HG02885 (cell line): ENCODE data around the gene SETDB1.
"Not testable (repeated sequence)": the region's sequence is repeated elsewhere in the genome, so short reads cannot be mapped to it uniquely, and the experiment has no call there.

ENCODE experiments used
- ATAC-seq: cut with Tn5 transposase; IDR thresholded peaks from one replicate; pipeline ENCODE4 v1.9.1; 2021; ENCODE audit warnings: mild to moderate bottlenecking; ENCODE audit not compliant: unreplicated experiment, poor library complexity

The SETDB1 gene

DNA sequence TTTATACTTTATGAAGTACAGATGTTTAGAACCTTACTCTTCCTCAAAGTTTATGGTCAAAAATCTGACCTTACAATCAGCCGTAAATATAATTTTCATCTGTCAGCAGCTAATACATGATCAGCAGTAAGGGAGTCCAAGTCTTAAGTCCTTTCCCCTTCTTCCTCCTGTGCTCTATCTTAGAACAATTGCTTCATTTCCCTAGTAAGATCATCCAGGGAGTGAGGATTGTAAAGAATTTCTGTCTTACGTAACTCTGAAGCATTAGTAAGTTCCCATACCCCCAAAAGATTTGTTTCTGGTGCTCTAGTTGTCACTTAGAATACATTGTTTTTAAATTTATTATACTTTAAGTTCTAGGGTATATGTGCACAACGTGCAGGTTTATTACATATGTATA lies 2.1 kb downstream of the SETDB1 start:
- ATAC-seq: no peak

DNA sequence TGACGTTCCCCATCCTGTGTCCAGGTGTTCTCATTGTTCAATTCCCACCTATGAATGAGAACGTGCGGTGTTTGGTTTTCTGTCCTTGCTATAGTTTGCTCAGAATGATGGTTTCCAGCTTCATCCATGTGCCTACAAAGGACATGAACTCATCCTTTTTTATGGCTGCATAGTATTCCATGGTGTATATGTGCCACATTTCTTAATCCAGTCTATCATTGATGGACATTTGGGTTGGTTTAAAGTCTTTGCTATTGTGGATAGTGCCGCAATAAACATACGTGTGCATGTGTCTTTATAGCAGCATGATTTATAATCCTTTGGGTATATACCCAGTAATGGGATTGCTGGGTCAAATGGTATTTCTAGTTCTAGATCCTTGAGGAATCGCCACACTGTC lies 2.6 kb downstream of the SETDB1 start:
- ATAC-seq: not testable (repeated sequence)

DNA sequence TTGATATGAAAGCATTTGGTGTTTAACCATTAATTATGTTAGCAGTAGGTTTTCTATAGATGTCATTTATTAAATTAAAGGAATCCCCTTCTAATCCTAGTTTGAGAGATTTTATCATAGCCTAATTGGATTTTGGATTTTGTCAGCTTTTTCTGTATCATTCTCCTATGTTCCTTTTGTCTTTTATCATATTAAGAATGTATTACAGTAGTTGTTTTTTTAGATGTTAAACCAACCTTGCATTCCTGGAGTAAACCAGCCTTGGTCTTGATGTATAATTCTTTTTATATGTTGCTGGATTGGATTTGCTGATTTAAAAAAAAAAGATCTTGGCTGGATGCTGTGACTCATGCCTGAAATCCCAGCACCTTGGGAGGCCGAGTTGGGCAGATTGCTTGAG lies 5.6 kb downstream of the SETDB1 start:
- no peak for ATAC-seq

DNA sequence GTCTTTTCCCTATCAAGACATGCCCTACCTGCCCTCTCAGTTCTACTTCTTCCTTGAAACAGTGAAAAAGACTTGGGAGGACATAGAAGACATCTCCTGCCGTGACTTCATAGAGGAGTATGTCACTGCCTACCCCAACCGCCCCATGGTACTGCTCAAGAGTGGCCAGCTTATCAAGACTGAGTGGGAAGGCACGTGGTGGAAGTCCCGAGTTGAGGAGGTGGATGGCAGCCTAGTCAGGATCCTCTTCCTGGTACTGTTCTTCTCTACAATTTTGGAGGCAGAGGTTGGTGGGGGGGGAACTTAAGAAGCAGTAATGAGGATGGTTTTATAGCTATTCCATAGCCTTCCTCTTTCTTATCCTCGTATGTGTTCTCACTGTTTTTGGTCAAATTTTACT lies 18.7 kb downstream of the SETDB1 start:
- ATAC-seq: no peak

DNA sequence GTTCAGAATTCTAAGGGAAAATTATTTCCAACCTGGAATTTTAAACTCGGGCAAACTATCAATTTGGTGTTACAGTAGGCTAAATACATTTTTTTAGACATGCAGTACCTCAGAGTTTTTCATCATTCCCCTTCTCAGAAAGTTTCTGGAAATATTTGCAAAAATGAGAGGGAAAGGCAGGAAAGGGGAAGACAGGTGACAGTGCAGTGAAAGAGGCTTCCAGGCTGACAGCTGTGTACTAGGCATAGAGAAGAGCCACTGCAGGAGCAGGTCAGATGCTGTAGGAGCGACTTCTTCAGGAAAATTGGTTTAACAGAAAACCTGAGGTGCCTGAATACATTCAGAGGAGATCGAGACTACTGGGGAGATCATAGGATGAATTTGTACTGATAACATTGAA lies 28.5 kb downstream of the SETDB1 start:
- ATAC-seq: no peak

DNA sequence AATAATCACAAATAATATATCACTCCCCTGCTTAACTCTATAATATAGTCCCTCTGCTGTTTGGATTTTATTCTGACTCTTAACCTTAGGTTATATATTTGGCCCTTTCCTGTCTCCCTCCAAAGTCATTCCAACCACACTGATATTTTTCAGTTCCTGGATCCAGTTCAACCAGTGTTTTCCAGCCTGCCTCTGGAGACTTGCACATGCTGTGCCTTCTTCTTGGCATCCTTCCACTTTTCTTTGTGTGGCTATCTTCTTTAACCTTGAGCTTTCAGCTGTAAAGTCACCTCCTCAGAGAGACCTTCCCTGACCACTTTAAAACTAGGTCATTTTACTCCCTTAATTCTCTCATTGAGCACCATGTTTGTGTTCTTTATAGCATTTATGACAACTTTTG lies 29.1 kb downstream of the SETDB1 start:
- ATAC-seq: no peak

DNA sequence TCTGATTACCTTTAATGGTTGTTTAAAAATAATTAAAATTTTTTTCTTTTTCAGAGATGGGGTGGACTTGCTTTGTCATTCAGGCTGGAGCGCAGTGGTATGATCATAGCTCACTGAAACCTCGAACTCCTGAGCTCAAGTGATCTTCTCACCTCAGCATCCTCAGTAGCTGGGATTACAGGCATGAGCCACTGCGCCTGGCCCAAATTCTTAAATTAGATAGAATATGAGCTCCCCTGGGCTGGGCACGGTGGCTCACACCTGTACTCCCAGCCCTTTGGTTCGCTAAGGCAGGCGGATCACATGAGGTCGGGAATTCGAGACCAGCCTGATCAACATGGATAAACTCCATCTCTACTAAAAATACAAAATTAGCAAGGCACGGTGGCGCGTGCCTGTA lies 31.5 kb downstream of the SETDB1 start:
- no peak for ATAC-seq

DNA sequence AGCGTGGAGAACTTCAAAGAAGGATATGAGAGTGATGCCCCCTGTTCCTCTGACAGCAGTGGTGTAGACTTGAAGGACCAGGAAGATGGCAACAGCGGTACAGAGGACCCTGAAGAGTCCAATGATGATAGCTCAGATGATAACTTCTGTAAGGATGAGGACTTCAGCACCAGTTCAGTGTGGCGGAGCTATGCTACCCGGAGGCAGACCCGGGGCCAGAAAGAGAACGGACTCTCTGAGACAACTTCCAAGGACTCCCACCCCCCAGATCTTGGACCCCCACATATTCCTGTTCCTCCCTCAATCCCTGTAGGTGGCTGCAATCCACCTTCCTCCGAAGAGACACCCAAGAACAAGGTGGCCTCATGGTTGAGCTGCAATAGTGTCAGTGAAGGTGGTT lies 34.5 kb downstream of the SETDB1 start:
- ATAC-seq: no peak

DNA sequence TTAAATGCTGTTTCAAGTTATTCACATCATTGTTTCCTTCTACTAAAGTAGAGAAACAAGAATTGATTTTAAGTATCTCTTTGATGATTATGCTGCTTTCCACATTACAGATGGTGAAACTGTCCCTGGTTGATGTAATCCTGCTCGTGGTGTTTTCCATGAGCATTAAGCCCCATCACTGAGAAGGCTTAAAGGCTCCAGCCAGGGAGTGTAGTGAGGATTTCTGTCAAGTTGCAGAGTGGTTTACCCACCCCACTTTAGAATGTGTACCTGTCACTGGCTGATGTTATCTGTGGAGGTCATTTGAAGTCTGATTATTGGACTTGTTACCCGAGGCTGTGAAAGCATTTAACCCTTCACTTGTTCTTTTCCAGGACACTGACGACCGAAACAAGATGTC lies 35.6 kb downstream of the SETDB1 start:
- ATAC-seq: no peak

DNA sequence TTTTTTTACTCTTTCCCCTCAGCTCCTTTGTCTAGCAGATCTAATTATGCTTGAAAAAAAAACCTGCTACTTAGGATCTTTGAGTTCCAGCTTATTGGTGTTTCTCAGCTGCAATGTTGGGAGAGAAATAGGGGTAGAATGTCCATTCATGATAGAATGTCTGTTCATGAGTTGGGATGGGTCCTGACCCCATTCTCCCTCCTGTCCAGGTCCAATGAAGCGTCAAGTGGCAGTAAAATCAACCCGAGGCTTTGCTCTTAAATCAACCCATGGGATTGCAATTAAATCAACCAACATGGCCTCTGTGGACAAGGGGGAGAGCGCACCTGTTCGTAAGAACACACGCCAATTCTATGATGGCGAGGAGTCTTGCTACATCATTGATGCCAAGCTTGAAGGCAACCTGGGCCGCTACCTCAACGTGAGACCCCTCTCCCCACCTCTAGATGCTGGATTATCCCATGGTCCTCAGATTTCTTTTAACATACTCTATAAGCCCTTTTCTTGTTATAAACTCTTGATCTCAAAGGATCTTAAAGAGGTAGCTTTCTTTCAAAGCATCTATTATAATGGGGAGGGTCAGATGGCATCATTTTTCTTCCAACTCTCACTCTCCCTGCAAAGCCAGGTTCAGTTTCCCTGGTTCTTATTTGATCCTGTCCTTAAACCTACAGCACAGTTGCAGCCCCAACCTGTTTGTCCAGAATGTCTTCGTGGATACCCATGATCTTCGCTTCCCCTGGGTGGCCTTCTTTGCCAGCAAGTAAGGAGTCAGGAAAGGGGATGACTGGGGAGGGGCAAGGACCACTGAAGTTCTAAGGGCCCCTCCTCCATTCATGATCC lies 37.4 kb downstream of the SETDB1 start:
- no peak for ATAC-seq

DNA sequence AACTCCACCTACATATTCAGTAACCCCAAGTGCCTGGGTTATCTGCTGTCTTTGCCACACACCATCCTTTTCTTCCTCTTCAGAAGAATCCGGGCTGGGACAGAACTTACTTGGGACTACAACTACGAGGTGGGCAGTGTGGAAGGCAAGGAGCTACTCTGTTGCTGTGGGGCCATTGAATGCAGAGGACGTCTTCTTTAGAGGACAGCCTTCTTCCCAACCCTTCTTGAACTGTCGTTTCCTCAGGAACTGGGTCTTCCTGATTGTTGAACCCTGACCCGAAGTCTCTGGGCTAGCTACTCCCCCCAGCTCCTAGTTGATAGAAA lies 38.0 kb downstream of the SETDB1 start:
- no peak for ATAC-seq

DNA sequence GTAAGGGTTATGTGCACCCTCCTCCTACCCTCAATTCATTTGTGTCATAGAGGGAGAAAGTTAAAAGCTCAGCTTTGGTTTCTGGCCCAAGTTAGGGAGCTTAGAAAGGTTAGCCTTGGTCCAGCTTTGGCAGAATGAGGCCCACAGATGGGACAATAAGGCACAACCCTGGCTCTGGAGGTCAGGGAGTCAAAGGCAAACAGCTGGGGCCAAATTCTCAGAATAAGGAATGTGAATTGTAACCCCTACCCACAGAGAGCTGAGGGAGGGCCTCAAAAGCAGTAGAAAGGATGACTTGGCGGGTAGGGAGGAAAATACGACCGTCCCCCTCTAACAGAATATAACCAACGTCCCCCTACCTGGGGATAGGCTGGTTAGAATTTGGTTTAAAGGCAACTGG lies 39.4 kb downstream of the SETDB1 start:
- ATAC-seq: no peak

DNA sequence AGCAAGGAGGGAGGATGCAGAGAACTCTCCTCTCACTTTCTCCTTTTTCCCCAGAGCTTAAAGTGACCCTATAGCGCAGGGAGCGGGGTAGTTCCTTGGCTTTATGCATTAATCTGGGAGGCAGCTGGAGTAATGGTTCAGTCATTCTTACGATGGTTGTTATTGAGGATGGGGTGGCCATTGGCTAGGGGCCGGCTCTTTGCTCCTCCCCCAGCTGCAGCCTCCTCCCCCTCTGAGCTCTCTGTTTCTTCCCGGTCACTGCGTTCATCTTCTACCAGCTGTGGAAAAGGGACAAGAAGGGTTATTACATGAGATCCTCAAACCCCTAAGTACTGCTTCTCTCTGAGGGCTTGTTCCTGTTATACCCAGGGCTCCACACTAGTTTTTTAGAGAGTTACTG lies 39.8 kb downstream of the SETDB1 start:
- ATAC-seq: no peak

DNA sequence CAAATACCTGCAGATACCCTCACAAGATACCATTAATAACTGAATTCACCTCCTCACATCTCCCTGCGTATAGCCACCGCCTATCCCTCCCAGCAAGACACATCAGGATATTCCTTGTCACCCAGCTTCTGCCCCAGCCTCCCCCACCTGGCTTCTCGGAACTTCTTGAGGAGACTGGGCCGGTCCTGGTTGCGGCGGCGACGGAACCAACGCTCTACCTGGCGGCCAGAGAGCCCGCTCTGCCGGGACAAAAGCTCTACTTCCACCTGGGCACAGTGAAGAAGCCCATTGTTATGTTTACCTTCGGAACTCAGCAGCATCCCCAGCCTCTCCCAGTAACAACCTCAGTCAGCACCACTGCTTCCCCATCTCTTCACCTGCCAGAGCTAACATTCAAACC lies 41.8 kb downstream of the SETDB1 start:
- no peak for ATAC-seq

DNA sequence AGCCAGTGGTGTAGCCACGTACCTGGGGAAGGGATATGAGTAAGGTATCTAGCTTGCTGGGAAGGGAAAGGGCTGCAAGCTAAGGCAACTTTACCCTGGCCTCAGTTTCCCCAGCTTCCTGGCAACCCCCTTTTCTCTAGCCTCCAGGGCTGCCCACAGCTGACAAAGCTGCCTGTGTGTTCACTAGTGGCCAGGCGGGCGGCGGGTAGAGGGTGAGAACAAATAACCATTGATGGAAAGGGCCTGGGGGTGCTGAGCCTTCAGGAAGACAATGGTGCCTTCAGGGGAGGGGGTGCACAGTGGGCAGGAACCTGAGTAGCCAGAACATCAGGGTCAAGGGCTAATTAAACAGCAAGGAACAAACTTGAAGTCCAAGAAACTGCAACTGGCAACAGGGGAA lies 42.3 kb downstream of the SETDB1 start:
- no peak for ATAC-seq

DNA sequence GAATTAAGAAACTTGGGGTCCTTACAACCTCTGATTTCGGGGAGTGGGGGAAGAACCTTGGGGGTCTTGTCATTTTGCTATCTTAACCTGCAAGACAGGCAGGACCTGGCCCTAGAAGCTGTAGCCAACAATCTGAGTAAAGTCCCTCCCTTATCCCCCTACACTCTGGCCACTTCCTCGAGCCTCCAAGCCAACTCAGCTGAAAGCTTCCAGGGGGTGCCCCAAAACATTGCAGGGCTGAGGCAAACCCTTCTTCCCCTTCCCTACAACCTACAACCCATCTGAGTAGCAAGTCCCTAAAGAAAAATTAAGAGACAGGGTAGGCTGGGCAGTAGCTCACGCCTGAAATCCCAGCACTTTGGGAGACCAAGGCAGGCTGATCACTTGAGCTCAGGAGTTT lies 43.5 kb downstream of the SETDB1 start:
- no peak for ATAC-seq

DNA sequence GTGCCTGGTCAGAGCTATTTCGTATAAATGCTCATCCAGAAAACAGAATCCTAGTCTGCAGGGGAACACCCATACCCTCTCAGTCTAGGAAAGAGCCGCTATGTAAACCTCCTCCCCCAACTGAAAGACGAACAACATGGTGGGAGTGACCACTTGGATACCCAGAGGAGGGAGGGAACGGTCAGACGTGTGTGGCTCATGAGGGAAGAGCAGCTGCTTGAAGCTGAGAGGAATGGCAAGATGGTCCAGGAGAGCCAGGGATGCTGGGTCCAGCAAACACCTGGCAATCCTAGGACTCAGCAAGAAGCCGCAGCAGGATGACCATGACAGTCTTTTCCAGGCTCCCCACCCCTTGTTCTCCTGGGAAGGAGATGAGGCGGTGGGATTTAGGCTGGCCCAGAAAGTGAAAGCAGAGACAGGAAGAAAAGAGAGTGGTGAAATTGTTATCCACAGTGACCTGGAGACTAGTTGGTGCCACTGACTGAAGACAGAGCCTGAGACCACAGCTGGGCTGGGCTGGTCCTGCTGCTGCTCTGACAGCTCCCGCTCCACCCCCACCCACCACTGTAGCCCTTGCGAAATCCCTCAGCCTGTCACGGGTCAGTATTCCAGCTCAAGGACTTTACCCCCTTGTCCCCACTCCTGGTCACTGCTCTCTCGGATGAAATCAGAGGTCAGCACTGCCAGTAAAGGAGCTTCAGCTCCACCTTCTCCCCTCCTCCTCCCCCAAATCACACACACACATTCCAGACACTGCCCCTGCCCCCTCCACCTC lies 44.8 kb downstream of the SETDB1 start:
- no peak for ATAC-seq

DNA sequence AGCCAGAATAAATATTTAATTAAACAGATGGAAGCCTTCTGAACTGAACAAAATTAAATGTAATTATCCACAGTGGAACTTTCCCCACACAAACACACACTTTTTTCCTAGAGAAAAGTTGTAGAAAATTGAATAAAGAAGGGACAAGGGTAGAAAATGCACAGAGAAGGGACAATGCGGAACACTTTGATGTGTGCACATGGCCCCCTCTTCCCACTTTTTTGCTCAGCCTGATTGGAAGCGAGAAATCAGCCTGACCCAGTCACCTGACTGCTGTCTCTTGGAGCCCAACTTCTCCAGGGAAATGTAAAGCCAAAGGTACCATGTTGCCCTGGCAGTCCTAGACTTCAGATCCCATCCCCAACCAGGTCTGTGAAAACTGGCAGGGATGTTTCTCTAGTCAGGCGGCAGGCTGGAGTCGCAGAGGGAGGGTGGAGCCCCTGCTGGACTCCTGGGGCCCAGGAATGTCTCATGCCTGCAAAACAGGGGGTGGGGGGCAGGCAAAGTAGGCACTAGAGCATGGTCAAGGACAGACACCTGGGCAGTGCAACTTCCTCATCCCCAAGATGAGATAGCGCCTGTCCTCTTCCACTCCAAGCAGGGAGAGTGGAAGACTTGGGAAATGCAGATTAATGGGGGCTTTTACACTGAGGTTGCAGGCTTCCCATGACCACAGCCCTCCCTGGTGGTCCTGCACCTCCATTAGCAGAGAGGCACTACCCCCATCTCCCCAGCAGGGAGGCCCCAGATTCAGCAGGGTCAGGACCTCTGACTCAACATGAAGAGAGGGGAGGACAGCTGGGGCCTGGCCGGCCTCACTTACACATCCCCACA lies 45.6 kb downstream of the SETDB1 start:
- ATAC-seq: no peak

DNA sequence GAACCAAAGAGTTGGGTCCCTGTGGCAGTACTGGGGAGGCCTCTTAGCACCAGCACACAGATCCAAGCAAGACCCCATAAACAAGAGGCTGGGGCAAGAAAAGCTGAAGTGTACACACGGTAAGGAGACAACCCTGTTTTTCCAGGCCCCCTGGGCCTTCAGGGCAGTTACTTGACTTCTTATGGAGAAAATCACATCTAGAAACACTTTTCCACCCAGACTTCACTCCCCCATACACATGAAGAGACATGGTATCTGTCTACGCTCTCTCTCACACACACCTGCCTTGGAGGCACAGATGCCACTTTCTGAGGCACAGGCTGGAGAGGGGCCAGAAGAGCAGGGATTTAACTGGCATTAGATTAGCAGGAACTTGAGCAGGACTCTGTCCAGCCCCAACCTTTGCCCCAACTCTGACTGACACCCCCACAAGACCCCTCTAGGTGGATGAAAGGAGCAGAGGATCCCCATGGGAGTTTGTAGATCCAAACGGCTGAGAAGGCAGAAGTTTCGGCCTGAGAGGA lies 46.3 kb downstream of the SETDB1 start:
- ATAC-seq: no peak

DNA sequence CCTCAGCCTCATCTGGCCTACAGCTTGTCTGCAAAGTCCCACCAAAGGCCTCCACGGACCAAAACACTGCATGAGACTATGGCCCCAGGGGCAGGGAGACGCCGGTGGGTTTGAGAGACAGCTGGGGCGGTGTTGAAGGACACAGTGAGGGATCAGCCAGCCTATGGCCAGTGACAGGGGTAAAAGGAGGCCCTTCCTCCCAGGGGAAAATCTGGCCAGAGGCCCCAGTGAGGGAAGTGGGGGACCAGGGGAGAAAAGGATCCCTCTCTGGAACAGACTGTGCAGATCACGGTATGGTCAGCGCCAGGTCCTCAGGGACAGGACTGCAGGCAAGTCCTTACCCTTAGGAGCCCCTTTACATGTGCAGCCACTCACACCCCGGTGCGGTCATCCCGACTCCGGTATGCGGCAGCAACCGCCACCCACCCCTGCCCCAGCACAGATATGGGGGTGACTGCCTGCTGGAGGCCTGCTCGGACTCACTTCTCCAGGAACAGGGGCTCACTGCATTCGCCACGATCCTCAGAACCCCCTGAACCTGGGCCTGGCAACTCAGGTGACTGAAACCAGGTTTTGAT lies 47.2 kb downstream of the SETDB1 start:
- ATAC-seq: no peak
